GM12878 (cell line): ENCODE data around the gene CELSR2. TPM values are rescaled to one million over a fixed set of nuclear protein-coding genes. Genes with fewer than 3 reads are reported as not detected.

Experiments
- ATAC-seq: fragments of 200-7000 bp; cut with Tn5 transposase; 3 replicates; pipeline ENCODE4 v1.9.1; 2020; ENCODE audit warnings: mild to moderate bottlenecking, moderate library complexity
- BruUV-seq: library from RNA; stranded (reverse); fragments of 400-500 nt; replicated peaks from 2 replicates; lab custom pipeline; 2021; lab: Mats Ljungman, UMichigan
- CTCF ChIA-PET: fragments of 300-600 bp; sonication (Branson Sonifier 250); formaldehyde crosslinking; extraction: SDS; loops from one replicate; lab custom pipeline; 2021; ENCODE audit warnings: inconsistent platforms; lab: Yijun Ruan, JAX
- POLR2A ChIA-PET: fragments of 350-600 bp; formaldehyde crosslinking; extraction: SDS; loops from one replicate; lab custom pipeline; 2021; ENCODE audit warnings: inconsistent platforms; lab: Charles Lee
- RAD21 ChIA-PET: fragments of 300-600 bp; sonication (Branson Sonifier 250); formaldehyde crosslinking; loops from one replicate; lab custom pipeline; 2023; ENCODE audit warnings: antibody characterized with exemption; ENCODE audit not compliant: unreplicated experiment; lab: Charles Lee
- SMC1A ChIA-PET: fragments of 300-600 bp; sonication (Branson Sonifier 250); formaldehyde crosslinking; loops from one replicate; lab custom pipeline; 2023; ENCODE audit not compliant: unreplicated experiment, uncharacterized antibody; lab: Charles Lee
- DNase-seq: peaks from one replicate; pipeline ENCODE4 v3.0.0-alpha.2; 2011; ENCODE audit warnings: low read depth, low spot score
- FAIRE-seq: peaks from 3 replicates; lab custom pipeline; 2011; peaks lifted over from hg19 to GRCh38; lab: Jason Lieb, UNC
- H2AFZ ChIP-seq: 2 replicates; pipeline ENCODE4 v1.6.0; 2011; ENCODE audit warnings: low read depth, low read length, control low read depth; ENCODE audit not compliant: control insufficient read depth
- H3K27ac ChIP-seq: 2 replicates; pipeline ENCODE4 v1.5.1; 2011; ENCODE audit warnings: control low read depth; ENCODE audit not compliant: control insufficient read depth, insufficient read depth
- H3K27me3 ChIP-seq, 2 experiments: replicated peaks in 1 of 2; 2 replicates each; pipeline versions ENCODE4 v1.6.0 to v1.6.1; 2011; ENCODE audit warnings: low read length in 1 of 2; ENCODE audit not compliant: control insufficient read depth in 2 of 2, insufficient read depth in 2 of 2
- H3K36me3 ChIP-seq, 2 experiments: 2 replicates each; pipeline ENCODE4 v1.5.1; 2011; ENCODE audit warnings: low read length in 1 of 2; ENCODE audit not compliant: control insufficient read depth in 2 of 2, insufficient read depth in 2 of 2
- H3K4me1 ChIP-seq: 2 replicates; pipeline ENCODE4 v1.6.1; 2011; ENCODE audit warnings: mild to moderate bottlenecking, low read length, moderate library complexity, mixed read lengths; ENCODE audit not compliant: control insufficient read depth, insufficient read depth
- H3K4me2 ChIP-seq: 2 replicates; pipeline ENCODE4 v1.6.0; 2011; ENCODE audit warnings: control low read depth; ENCODE audit not compliant: control insufficient read depth, insufficient read depth
- H3K4me3 ChIP-seq: fragments of 200-600 bp; sonication (generic); 2 replicates; pipeline ENCODE4 v1.5.1; 2016
- H3K79me2 ChIP-seq: 2 replicates; pipeline ENCODE4 v1.6.0; 2011; ENCODE audit warnings: low read length; ENCODE audit not compliant: control insufficient read depth, insufficient read depth
- H3K9ac ChIP-seq: 2 replicates; pipeline ENCODE4 v1.8.0; 2011; ENCODE audit warnings: low read length, control low read depth, mixed read lengths; ENCODE audit not compliant: control insufficient read depth, insufficient read depth
- H3K9me3 ChIP-seq: replicated peaks from 3 replicates; pipeline ENCODE4 v1.5.1; 2011; ENCODE audit warnings: mild to moderate bottlenecking, low read length; ENCODE audit not compliant: control insufficient read depth, insufficient read depth
- H4K20me1 ChIP-seq: 2 replicates; pipeline ENCODE4 v1.6.0; 2011; ENCODE audit not compliant: control insufficient read depth, insufficient read depth
- IKZF2 ChIP-seq, 2 experiments: fragments of 450-650 bp; IDR thresholded peaks; 2 replicates each; pipeline ENCODE4 v1.6.1; 2017; ENCODE audit warnings: mild to moderate bottlenecking in 2 of 2, moderate library complexity in 2 of 2
- LARP7 ChIP-seq: fragments of 450-650 bp; IDR thresholded peaks from 2 replicates; pipeline ENCODE4 v1.6.1; 2017; ENCODE audit warnings: mild to moderate bottlenecking
- MTA2 ChIP-seq: fragments of 450-650 bp; IDR thresholded peaks from 2 replicates; pipeline ENCODE4 v1.6.1; 2016; ENCODE audit warnings: low read depth, mild to moderate bottlenecking, moderate library complexity
- NFXL1 ChIP-seq: fragments of 450-650 bp; IDR thresholded peaks from 2 replicates; pipeline ENCODE4 v1.6.1; 2017; ENCODE audit warnings: antibody characterized with exemption, mild to moderate bottlenecking, borderline replicate concordance
- NFYB ChIP-seq: IDR thresholded peaks from 2 replicates; pipeline ENCODE4 v1.6.1; 2011; ENCODE audit warnings: low read depth, mild to moderate bottlenecking, low read length, improper control_type of control experiment, moderate library complexity; ENCODE audit not compliant: insufficient read depth
- POLR2AphosphoS2 ChIP-seq: IDR thresholded peaks from 2 replicates; pipeline ENCODE4 v1.6.1; 2011; ENCODE audit warnings: low read depth, mild to moderate bottlenecking, low read length, improper control_type of control experiment, moderate library complexity
- SIX5 ChIP-seq: IDR thresholded peaks from 2 replicates; pipeline ENCODE4 v1.6.1; 2011; ENCODE audit warnings: mild to moderate bottlenecking, low read depth, low read length, moderate library complexity; ENCODE audit not compliant: severe bottlenecking
- SP1 ChIP-seq: IDR thresholded peaks from one replicate; pipeline ENCODE4 v1.6.1; 2011; ENCODE audit warnings: low read depth, low read length
- SUZ12 ChIP-seq: fragments of 200-600 bp; sonication (generic); IDR thresholded peaks from one replicate; pipeline ENCODE4 v1.6.1; 2018; ENCODE audit warnings: antibody characterized with exemption, mild to moderate bottlenecking; ENCODE audit not compliant: unreplicated experiment
- YBX1 ChIP-seq: fragments of 450-650 bp; IDR thresholded peaks from 2 replicates; pipeline ENCODE4 v1.6.1; 2016; ENCODE audit warnings: antibody characterized with exemption
- ZNF207 ChIP-seq: fragments of 450-650 bp; IDR thresholded peaks from 2 replicates; pipeline ENCODE4 v1.6.1; 2014; ENCODE audit warnings: antibody characterized with exemption, mild to moderate bottlenecking, borderline replicate concordance
- ZSCAN29 ChIP-seq: fragments of 450-650 bp; IDR thresholded peaks from 2 replicates; pipeline ENCODE4 v1.6.1; 2017; ENCODE audit warnings: mild to moderate bottlenecking, moderate library complexity
- WGBS: methylation state at CpG from one replicate; pipeline ENCODE4 v1.1.6; 2016; ENCODE audit warnings: low lambda C conversion rate; ENCODE audit not compliant: insufficient replicate concordance, insufficient coverage; ENCODE audit errors: missing lambda C conversion rate; 5-methylcytosine and 5-hydroxymethylcytosine counted together
- in situ Hi-C: fragments of 300-500 bp; cut with MboI; formaldehyde crosslinking; loops from 9 replicates; pipeline ENCODE4 v1.14.3; 2018; ENCODE audit warnings: mixed read lengths
- intact Hi-C: fragments of 100-400 bp; cut with micrococcal nuclease; formaldehyde crosslinking; loops from one replicate; pipeline ENCODE4 v1.14.2; 2022; ENCODE audit not compliant: unreplicated experiment
- polyA plus RNA-seq, 11 experiments: library from polyadenylated mRNA; depleted of rRNA in 4 of 11; unstranded in 6 of 11; stranded (reverse) in 5 of 11; fragments of >200 nt; fragmentation: Nextera tagmentation in 4 of 11; fragmentation: Illumina TruSeq in 1 of 11; extraction: Ambion mirVana in 4 of 11; extraction: Trizol in 1 of 11; gene quantifications; 1 replicate in 1 of 11; 2 replicates in 10 of 11; pipeline versions ENCODE4 v1.2.1 to v1.2.3, GENCODE V29; 2011 to 2016; ENCODE audit warnings: inconsistent platforms in 2 of 11, missing spikeins in 2 of 11, low read depth in 1 of 11
- total RNA-seq, 4 experiments: library from RNA; depleted of rRNA in 3 of 4; stranded (reverse); fragments of >200 nt in 3 of 4; fragmentation: Illumina TruSeq in 1 of 4; extraction: Trizol in 1 of 4; gene quantifications; 2 replicates each; pipeline versions ENCODE4 v1.2.1 to v1.2.3, GENCODE V29; 2013 to 2021
- TF ChIP-seq, protein P1 (sequence below): IDR thresholded peaks from 2 replicates; pipeline ENCODE4 v1.6.1; 2012; ENCODE audit warnings: low read depth, low read length, improper control_type of control experiment
- TF ChIP-seq, protein P2 (sequence below): fragments of 450-650 bp; IDR thresholded peaks from 2 replicates; pipeline ENCODE4 v1.6.1; 2018; ENCODE audit warnings: mild to moderate bottlenecking, low read depth, moderate library complexity; ENCODE audit not compliant: partially characterized antibody
- TF ChIP-seq, protein P3 (sequence below): fragments of 450-650 bp; IDR thresholded peaks from 2 replicates; pipeline ENCODE4 v1.6.1; 2017; ENCODE audit warnings: mild to moderate bottlenecking
- TF ChIP-seq, protein P4 (sequence below): fragments of 450-650 bp; IDR thresholded peaks from 2 replicates; pipeline ENCODE4 v1.6.1; 2017; ENCODE audit warnings: antibody characterized with exemption, mild to moderate bottlenecking, moderate library complexity

The CELSR2 gene
- total and polyA plus RNA-seq, 10 of the 15 experiments (the other 5 are each of a cell fraction or from before 2014, with no cell fraction given), result under 0.01 to 0.15 (median 0.04) TPM; not detected in 2

DNA sequence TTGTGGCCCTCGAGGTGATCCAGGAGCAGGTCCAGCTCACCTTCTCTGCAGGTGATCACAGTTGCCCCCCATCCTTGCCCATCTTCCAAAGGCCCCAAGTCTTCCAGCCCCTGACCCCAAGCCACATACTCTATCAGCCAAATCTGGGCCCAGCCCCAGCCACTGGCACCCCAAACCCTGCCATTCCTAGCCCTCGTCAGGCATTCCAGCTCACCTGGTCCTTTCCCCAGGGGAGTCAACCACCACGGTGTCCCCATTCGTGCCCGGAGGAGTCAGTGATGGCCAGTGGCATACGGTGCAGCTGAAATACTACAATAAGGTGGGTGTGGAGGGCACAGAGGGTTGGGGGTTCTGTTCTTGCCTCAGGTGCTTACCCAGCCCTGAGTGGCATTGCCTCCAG is 12.2 kb downstream of the CELSR2 start:
- 45% methylated on average over 6 of the region's 6 CpGs for WGBS
- in situ Hi-C loops, result loop anchor here (5.0 kb wide), 2 partner anchors 141 to 271 kb away; no protein-coding TSS in a partner anchor
- no TSS peak for BruUV-seq
- no peaks in the 10 kb centered on the region for H3K79me2 ChIP-seq
- H3K4me2 ChIP-seq, result no peak overlapping the region
- H3K36me3 ChIP-seq, result no peaks in the 10 kb centered on the region
- no peaks in the 10 kb centered on the region for H3K4me1 ChIP-seq
- H3K4me3 ChIP-seq, result no peak overlapping the region
- ATAC-seq (no peak), DNase-seq (no peak), FAIRE-seq (no peak)
- CTCF ChIA-PET, result no interaction called here
- no peaks in the 10 kb centered on the region for H4K20me1 ChIP-seq
- POLR2A ChIA-PET, result no interaction called here
- no peaks in the 10 kb centered on the region for H3K9me3 ChIP-seq
- H3K9ac ChIP-seq, result no peak overlapping the region
- RAD21 ChIA-PET, result no interaction called here
- intact Hi-C loops, result no loop called here
- SMC1A ChIA-PET, result interaction anchor here (1.1 to 1.3 kb wide), 2 partner anchors 141 to 271 kb away, joined by 3 read pairs; no protein-coding TSS in a partner anchor
- no peak overlapping the region for H3K27ac ChIP-seq
- no peak overlapping the region for H2AFZ ChIP-seq
- no peaks in the 10 kb centered on the region for H3K27me3 ChIP-seq
- no peak for TF ChIP-seq ZNF207
- TF ChIP-seq SIX5, result no peak
- TF ChIP-seq NFXL1, result no peak
- TF ChIP-seq, protein P1, sequence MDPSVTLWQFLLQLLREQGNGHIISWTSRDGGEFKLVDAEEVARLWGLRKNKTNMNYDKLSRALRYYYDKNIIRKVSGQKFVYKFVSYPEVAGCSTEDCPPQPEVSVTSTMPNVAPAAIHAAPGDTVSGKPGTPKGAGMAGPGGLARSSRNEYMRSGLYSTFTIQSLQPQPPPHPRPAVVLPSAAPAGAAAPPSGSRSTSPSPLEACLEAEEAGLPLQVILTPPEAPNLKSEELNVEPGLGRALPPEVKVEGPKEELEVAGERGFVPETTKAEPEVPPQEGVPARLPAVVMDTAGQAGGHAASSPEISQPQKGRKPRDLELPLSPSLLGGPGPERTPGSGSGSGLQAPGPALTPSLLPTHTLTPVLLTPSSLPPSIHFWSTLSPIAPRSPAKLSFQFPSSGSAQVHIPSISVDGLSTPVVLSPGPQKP, result no peak
- TF ChIP-seq ZSCAN29, result no peak
- TF ChIP-seq MTA2, result no peak
- TF ChIP-seq, protein P2, sequence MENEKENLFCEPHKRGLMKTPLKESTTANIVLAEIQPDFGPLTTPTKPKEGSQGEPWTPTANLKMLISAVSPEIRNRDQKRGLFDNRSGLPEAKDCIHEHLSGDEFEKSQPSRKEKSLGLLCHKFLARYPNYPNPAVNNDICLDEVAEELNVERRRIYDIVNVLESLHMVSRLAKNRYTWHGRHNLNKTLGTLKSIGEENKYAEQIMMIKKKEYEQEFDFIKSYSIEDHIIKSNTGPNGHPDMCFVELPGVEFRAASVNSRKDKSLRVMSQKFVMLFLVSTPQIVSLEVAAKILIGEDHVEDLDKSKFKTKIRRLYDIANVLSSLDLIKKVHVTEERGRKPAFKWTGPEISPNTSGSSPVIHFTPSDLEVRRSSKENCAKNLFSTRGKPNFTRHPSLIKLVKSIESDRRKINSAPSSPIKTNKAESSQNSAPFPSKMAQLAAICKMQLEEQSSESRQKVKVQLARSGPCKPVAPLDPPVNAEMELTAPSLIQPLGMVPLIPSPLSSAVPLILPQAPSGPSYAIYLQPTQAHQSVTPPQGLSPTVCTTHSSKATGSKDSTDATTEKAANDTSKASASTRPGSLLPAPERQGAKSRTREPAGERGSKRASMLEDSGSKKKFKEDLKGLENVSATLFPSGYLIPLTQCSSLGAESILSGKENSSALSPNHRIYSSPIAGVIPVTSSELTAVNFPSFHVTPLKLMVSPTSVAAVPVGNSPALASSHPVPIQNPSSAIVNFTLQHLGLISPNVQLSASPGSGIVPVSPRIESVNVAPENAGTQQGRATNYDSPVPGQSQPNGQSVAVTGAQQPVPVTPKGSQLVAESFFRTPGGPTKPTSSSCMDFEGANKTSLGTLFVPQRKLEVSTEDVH, result no peak
- no peak for TF ChIP-seq LARP7
- TF ChIP-seq, protein P3, sequence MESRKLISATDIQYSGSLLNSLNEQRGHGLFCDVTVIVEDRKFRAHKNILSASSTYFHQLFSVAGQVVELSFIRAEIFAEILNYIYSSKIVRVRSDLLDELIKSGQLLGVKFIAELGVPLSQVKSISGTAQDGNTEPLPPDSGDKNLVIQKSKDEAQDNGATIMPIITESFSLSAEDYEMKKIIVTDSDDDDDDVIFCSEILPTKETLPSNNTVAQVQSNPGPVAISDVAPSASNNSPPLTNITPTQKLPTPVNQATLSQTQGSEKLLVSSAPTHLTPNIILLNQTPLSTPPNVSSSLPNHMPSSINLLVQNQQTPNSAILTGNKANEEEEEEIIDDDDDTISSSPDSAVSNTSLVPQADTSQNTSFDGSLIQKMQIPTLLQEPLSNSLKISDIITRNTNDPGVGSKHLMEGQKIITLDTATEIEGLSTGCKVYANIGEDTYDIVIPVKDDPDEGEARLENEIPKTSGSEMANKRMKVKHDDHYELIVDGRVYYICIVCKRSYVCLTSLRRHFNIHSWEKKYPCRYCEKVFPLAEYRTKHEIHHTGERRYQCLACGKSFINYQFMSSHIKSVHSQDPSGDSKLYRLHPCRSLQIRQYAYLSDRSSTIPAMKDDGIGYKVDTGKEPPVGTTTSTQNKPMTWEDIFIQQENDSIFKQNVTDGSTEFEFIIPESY, result no peak
- TF ChIP-seq SP1, result no peak
- no peak for TF ChIP-seq POLR2AphosphoS2
- no peak for TF ChIP-seq YBX1
- TF ChIP-seq, protein P4, sequence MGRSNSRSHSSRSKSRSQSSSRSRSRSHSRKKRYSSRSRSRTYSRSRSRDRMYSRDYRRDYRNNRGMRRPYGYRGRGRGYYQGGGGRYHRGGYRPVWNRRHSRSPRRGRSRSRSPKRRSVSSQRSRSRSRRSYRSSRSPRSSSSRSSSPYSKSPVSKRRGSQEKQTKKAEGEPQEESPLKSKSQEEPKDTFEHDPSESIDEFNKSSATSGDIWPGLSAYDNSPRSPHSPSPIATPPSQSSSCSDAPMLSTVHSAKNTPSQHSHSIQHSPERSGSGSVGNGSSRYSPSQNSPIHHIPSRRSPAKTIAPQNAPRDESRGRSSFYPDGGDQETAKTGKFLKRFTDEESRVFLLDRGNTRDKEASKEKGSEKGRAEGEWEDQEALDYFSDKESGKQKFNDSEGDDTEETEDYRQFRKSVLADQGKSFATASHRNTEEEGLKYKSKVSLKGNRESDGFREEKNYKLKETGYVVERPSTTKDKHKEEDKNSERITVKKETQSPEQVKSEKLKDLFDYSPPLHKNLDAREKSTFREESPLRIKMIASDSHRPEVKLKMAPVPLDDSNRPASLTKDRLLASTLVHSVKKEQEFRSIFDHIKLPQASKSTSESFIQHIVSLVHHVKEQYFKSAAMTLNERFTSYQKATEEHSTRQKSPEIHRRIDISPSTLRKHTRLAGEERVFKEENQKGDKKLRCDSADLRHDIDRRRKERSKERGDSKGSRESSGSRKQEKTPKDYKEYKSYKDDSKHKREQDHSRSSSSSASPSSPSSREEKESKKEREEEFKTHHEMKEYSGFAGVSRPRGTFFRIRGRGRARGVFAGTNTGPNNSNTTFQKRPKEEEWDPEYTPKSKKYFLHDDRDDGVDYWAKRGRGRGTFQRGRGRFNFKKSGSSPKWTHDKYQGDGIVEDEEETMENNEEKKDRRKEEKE, result no peak
- TF ChIP-seq SUZ12, result no peak
- TF ChIP-seq NFYB, result no peak
- TF ChIP-seq IKZF2 (IDR thresholded peaks at IDR 0.05), result no peak
